Thymus (tissue), 14 donors: ENCODE measurements around the gene CHMP2B. TPM values are rescaled to one million over a fixed set of nuclear protein-coding genes. Genes with fewer than 3 reads are reported as not detected.

Source experiments
- DNase-seq, 9 donors: peaks; one replicate each; pipeline ENCODE4 v3.0.0-alpha.2; 2013; ENCODE audit warnings: low spot score in 9 of 9, low read depth in 6 of 9, missing footprints in 1 of 9
- H3K27ac ChIP-seq, 2 donors: one replicate each; pipeline ENCODE4 v1.5.1; 2013; ENCODE audit warnings: control low read depth in 1 of 2, low read depth in 1 of 2, low read length in 1 of 2, mild to moderate bottlenecking in 1 of 2, moderate library complexity in 1 of 2
- H3K27me3 ChIP-seq, 2 donors: one replicate each; pipeline ENCODE4 v1.5.1; 2013; ENCODE audit warnings: low read length in 1 of 2; ENCODE audit not compliant: control insufficient read depth in 2 of 2, insufficient read depth in 1 of 2
- H3K36me3 ChIP-seq, 2 donors: one replicate each; pipeline ENCODE4 v1.5.1; 2013; ENCODE audit warnings: low read length in 1 of 2, mild to moderate bottlenecking in 1 of 2, moderate library complexity in 1 of 2; ENCODE audit not compliant: control insufficient read depth in 2 of 2, insufficient read depth in 2 of 2
- H3K4me1 ChIP-seq, 2 donors: one replicate each; pipeline ENCODE4 v1.5.1; 2013; ENCODE audit warnings: low read length in 2 of 2; ENCODE audit not compliant: control insufficient read depth in 2 of 2, insufficient read depth in 2 of 2
- H3K4me3 ChIP-seq, 2 donors: one replicate each; pipeline ENCODE4 v1.5.1; 2013; ENCODE audit warnings: low read length in 2 of 2, control low read depth in 1 of 2, mild to moderate bottlenecking in 1 of 2
- H3K9me3 ChIP-seq, 2 donors: one replicate each; pipeline ENCODE4 v1.5.1; 2013; ENCODE audit warnings: low read length in 1 of 2, mild to moderate bottlenecking in 1 of 2; ENCODE audit not compliant: control insufficient read depth in 2 of 2, insufficient read depth in 1 of 2
- WGBS: extraction: QIAGEN DNeasy Blood & Tissue Kit; methylation state at CpG from one replicate; pipeline ENCODE4 v1.1.7; 2013; 5-methylcytosine and 5-hydroxymethylcytosine counted together
- long read RNA-seq, 10 donors: transcript quantifications; one replicate each; lab custom pipeline, GENCODE V29; 2026
- polyA plus RNA-seq: library from polyadenylated mRNA; stranded (reverse); fragments of 200-250 nt; gene quantifications from one replicate; pipeline ENCODE4 v1.2.3, GENCODE V29; 2013
- total RNA-seq: library from RNA; stranded (reverse); fragments of 120-200 nt; gene quantifications from one replicate; pipeline ENCODE4 v1.2.4, GENCODE V29; 2013
- donor health status: healthy.

CHMP2B gene, protein sequence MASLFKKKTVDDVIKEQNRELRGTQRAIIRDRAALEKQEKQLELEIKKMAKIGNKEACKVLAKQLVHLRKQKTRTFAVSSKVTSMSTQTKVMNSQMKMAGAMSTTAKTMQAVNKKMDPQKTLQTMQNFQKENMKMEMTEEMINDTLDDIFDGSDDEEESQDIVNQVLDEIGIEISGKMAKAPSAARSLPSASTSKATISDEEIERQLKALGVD
- total RNA-seq = 14.1 TPM
- 30.6 TPM for polyA plus RNA-seq
- long read RNA-seq, donor 1, partial matches to known transcripts = 0 of 2 reads
- long read RNA-seq, donor 1, other reads (novel, unspliced or antisense) = 0 of 2 reads
- long read RNA-seq, donor 2, transcript CHMP2B-201 (6 exons, 2,557 nt) = major isoform, 24 of 26 reads
- long read RNA-seq, donor 2, partial matches to known transcripts = 0 of 26 reads
- long read RNA-seq, donor 2, other reads (novel, unspliced or antisense) = 0 of 26 reads
- long read RNA-seq, donor 3, transcript CHMP2B-201 (6 exons, 2,557 nt) = major isoform, 14 of 16 reads
- long read RNA-seq, donor 3, partial matches to known transcripts = 0 of 16 reads
- long read RNA-seq, donor 3, other reads (novel, unspliced or antisense) = 0 of 16 reads
- long read RNA-seq, donor 4, partial matches to known transcripts = 0 of 4 reads
- long read RNA-seq, donor 4, other reads (novel, unspliced or antisense) = 0 of 4 reads
- long read RNA-seq, donor 5, transcript CHMP2B-201 (6 exons, 2,557 nt) = major isoform, 27 of 30 reads
- long read RNA-seq, donor 5, partial matches to known transcripts = 0 of 30 reads
- long read RNA-seq, donor 5, other reads (novel, unspliced or antisense) = 0 of 30 reads
- long read RNA-seq, donor 6, transcript CHMP2B-201 (6 exons, 2,557 nt) = major isoform, 12 of 12 reads
- long read RNA-seq, donor 6, partial matches to known transcripts = 0 of 12 reads
- long read RNA-seq, donor 6, other reads (novel, unspliced or antisense) = 0 of 12 reads
- long read RNA-seq, donor 7, transcript CHMP2B-201 (6 exons, 2,557 nt) = major isoform, 15 of 16 reads
- long read RNA-seq, donor 7, partial matches to known transcripts = 0 of 16 reads
- long read RNA-seq, donor 7, other reads (novel, unspliced or antisense) = 0 of 16 reads
- long read RNA-seq, donor 8, partial matches to known transcripts = 0 of 4 reads
- long read RNA-seq, donor 8, other reads (novel, unspliced or antisense) = 0 of 4 reads
- long read RNA-seq, donor 9, transcript CHMP2B-201 (6 exons, 2,557 nt) = major isoform, 8 of 8 reads
- long read RNA-seq, donor 9, partial matches to known transcripts = 0 of 8 reads
- long read RNA-seq, donor 9, other reads (novel, unspliced or antisense) = 0 of 8 reads
- long read RNA-seq, donor 10, transcript CHMP2B-201 (6 exons, 2,557 nt) = major isoform, 22 of 22 reads
- long read RNA-seq, donor 10, partial matches to known transcripts = 0 of 22 reads
- long read RNA-seq, donor 10, other reads (novel, unspliced or antisense) = 0 of 22 reads

- peak; percentile 84 to 97 (median 94) for DNase-seq
- peaks cover 3 to 4% of the 10 kb centered on the region in 2 donors for H3K4me1 ChIP-seq
- H3K27ac ChIP-seq = peak within 1 kb of the TSS; percentile 77 to 92
- no peaks in the 10 kb centered on the region for H3K36me3 ChIP-seq
- H3K4me3 ChIP-seq = peak within 1 kb of the TSS; percentile 96 to 97
- under 1% methylated on average over 59 of the region's 59 CpGs for WGBS
- no peaks in the 10 kb centered on the region for H3K27me3 ChIP-seq
- H3K9me3 ChIP-seq = no peaks in the 10 kb centered on the region
Observed at GRCh38 chr3:87227104-87227834, at the start of gene CHMP2B. Gene CHMP2B, plus strand, starts transcription at chr3:87227309. Its CDS starts 214 bp downstream, at chr3:87227523.

- Histone ChIP-seq H3K9me3 (no peaks in the 10 kb centered on the region), H3K27me3 (no peaks in the 10 kb centered on the region), H3K4me3 (no peak overlapping the region), H3K4me1 (no peaks in the 10 kb centered on the region), H3K36me3 (no peaks in the 10 kb centered on the region), H3K27ac (no peak overlapping the region)
- DNase-seq = no peak
Observed at GRCh38 chr3:87179642-87180041, 47.5 kb upstream of the CHMP2B start.

DNA sequence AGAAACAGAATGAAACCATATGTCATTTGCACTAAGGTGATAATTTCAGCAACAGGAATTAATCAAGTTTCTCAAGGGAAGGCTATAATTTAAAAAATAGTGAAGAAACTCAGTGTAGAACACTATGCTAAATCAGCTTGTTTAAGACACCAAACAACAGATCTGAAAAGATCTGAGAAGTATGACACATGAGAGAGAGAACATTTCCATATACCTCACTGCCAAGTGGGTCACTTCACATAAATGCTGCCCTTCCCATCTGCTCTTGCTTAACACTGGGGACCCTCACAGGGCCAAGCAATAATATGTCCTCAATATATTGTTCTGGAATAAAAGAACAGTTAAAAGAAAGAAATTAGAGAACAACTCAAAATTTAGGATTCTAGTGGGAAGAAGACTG, 45.6 kb upstream of the CHMP2B start:
- DNase-seq = no peak
- no peak overlapping the region for H3K27ac ChIP-seq
- H3K27me3 ChIP-seq = no peaks in the 10 kb centered on the region
- no peaks in the 10 kb centered on the region for H3K4me1 ChIP-seq
- no peaks in the 10 kb centered on the region for H3K9me3 ChIP-seq
- no peaks in the 10 kb centered on the region for H3K36me3 ChIP-seq
- no peak overlapping the region for H3K4me3 ChIP-seq

GRCh38 chr3:87182023-87182422, 45.1 kb upstream of the CHMP2B start:
- Histone ChIP-seq H3K36me3 (no peaks in the 10 kb centered on the region), H3K27me3 (no peaks in the 10 kb centered on the region), H3K9me3 (no peaks in the 10 kb centered on the region), H3K4me3 (no peak overlapping the region), H3K4me1 (no peaks in the 10 kb centered on the region), H3K27ac (no peak overlapping the region)
- no peak for DNase-seq
- 90% methylated on average over 2 of the region's 2 CpGs for WGBS

DNA sequence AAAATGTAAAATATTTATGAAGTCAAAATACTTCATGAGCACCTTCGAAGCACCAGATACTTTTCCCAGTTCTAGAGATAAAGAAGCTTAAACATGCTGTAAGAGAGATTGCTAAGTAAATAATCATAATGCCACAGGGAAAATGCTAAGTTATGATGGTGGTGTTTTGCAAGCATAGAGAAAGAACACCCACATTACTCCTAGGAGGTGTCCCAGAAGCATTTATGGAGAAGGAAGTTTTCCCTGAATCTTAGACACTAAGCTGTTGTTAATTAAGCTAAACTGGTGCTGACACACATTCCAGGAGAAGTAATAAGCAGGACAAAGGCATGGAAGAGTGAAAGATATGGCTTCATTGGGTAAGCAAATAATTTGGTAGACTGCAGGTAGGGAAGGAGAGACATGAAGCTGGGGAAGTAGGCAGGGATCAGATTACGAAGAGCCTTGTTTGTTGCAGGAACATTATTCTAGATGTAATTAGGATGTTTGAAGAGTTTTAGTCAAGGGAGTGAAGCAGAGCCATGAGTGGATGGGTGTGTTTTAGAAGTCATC, 40.4 kb upstream of the CHMP2B start:
- Histone ChIP-seq H3K27me3 (no peaks in the 10 kb centered on the region), H3K4me1 (no peaks in the 10 kb centered on the region), H3K27ac (no peak overlapping the region), H3K9me3 (no peaks in the 10 kb centered on the region), H3K36me3 (no peaks in the 10 kb centered on the region), H3K4me3 (no peak overlapping the region)
- WGBS = 95% methylated on average over 2 of the region's 2 CpGs
- DNase-seq = no peak

DNA sequence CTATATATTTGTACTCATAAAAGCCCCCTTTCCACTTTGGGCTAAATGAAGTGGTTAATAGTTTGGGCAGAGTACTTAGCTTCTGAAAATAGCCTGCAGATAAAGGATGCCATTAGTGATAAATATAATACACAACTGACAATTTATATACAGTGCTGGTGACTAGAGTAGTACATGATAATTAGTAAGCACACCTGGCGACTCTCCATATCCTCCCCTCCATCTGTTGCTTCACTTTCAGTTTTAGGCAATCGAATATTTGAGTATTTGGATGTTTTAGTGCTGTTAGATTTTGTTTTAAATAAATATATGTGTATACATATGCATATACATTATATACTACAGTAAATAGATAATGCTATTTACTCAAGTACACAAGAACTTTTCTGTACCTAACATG, 35.9 kb upstream of the CHMP2B start:
- 81% methylated on average over 2 of the region's 2 CpGs for WGBS
- no peaks in the 10 kb centered on the region for H3K27me3 ChIP-seq
- no peaks in the 10 kb centered on the region for H3K9me3 ChIP-seq
- DNase-seq = no peak
- no peaks in the 10 kb centered on the region for H3K4me1 ChIP-seq
- no peak overlapping the region for H3K27ac ChIP-seq
- H3K4me3 ChIP-seq = no peak overlapping the region
- no peaks in the 10 kb centered on the region for H3K36me3 ChIP-seq

GRCh38 chr3:87191641-87192040, 35.5 kb upstream of the CHMP2B start:
- no peak for DNase-seq
- Histone ChIP-seq H3K27ac (no peak overlapping the region), H3K36me3 (no peaks in the 10 kb centered on the region), H3K27me3 (no peaks in the 10 kb centered on the region), H3K9me3 (no peaks in the 10 kb centered on the region), H3K4me1 (no peaks in the 10 kb centered on the region), H3K4me3 (no peak overlapping the region)

- Histone ChIP-seq H3K4me1 (no peaks in the 10 kb centered on the region), H3K36me3 (no peaks in the 10 kb centered on the region), H3K27me3 (no peaks in the 10 kb centered on the region), H3K4me3 (no peak overlapping the region), H3K9me3 (no peaks in the 10 kb centered on the region), H3K27ac (no peak overlapping the region)
- DNase-seq = no peak
- 68% methylated on average over 1 of the region's 1 CpG for WGBS
Observed at GRCh38 chr3:87196879-87197278, 30.2 kb upstream of the CHMP2B start.
